Thoracic aorta (tissue), 2 donors: ENCODE results near the gene NT5C1A. TPM values are rescaled to one million over a fixed set of nuclear protein-coding genes. Genes with fewer than 3 reads are reported as not detected.

Experiments used
- ATAC-seq: fragments of 150-250 bp; one replicate; pipeline ENCODE4 v1.8.0; 2017; ENCODE audit warnings: low read depth; ENCODE audit not compliant: insufficient number of reproducible peaks, low FRiP score
- DNase-seq: peaks from one replicate; pipeline ENCODE4 v3.0.0-alpha.2; 2020; ENCODE audit warnings: low spot score
- H3K27ac ChIP-seq, 2 donors: fragments of 200-600 bp; sonication (generic); 1 replicate in 1 of 2; 2 replicates in 1 of 2; pipeline ENCODE4 v1.5.1; 2016; ENCODE audit warnings: mild to moderate bottlenecking in 2 of 2, moderate library complexity in 2 of 2
- H3K27me3 ChIP-seq: fragments of 200-600 bp; sonication (generic); replicated peaks from 2 replicates; pipeline ENCODE4 v1.6.0; 2016; ENCODE audit warnings: mild to moderate bottlenecking; ENCODE audit not compliant: insufficient read depth
- H3K36me3 ChIP-seq: fragments of 200-600 bp; sonication (generic); one replicate; pipeline ENCODE4 v1.5.1; 2016
- H3K4me1 ChIP-seq, 2 donors: fragments of 200-600 bp; sonication (generic); 1 replicate in 1 of 2; 2 replicates in 1 of 2; pipeline versions ENCODE4 v1.5.1 to v1.6.0; 2016; ENCODE audit warnings: low read depth in 2 of 2, mild to moderate bottlenecking in 1 of 2; ENCODE audit not compliant: control insufficient read depth in 1 of 2
- H3K4me3 ChIP-seq: fragments of 200-600 bp; sonication (generic); 2 replicates; pipeline ENCODE4 v1.5.1; 2016; ENCODE audit warnings: mild to moderate bottlenecking
- H3K9me3 ChIP-seq: fragments of 200-600 bp; sonication (generic); 2 replicates; pipeline ENCODE4 v1.5.1; 2016
- total RNA-seq, 2 donors: library from RNA; depleted of rRNA; stranded (reverse); fragments of >200 nt; gene quantifications; one replicate each; pipeline versions ENCODE4 v1.1.0 to v1.2.3, GENCODE V29; 2016
- TF ChIP-seq, protein P1 (sequence below): fragments of 200-600 bp; sonication (generic); IDR thresholded peaks from one replicate; pipeline ENCODE4 v1.5.1; 2019; ENCODE audit warnings: antibody characterized with exemption

Gene NT5C1A
- total RNA-seq, 2 donors from 2014 or later = 2.8 TPM; not detected in 1

DNA sequence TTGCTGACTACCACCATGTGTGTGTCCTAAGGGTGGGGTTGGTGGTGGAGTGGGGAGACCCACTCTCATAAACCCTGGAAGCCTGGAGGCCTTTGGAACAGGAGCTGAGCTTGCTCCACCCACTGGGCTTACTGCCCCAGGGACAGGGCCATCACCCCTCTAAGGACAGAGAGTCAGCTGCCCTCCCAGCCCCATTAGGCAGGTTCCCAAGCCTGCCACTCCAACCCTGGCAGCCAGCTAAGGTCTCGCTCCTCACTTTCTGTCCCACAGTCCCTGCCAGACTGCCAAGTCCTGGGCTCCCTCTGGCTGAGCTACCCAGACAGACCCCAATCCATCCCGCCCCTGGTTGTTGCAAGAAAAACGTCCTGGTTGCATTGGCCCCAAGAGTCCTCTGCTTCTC, 3.8 kb downstream of the NT5C1A start:
- no peak for DNase-seq
- TF ChIP-seq, protein P1, sequence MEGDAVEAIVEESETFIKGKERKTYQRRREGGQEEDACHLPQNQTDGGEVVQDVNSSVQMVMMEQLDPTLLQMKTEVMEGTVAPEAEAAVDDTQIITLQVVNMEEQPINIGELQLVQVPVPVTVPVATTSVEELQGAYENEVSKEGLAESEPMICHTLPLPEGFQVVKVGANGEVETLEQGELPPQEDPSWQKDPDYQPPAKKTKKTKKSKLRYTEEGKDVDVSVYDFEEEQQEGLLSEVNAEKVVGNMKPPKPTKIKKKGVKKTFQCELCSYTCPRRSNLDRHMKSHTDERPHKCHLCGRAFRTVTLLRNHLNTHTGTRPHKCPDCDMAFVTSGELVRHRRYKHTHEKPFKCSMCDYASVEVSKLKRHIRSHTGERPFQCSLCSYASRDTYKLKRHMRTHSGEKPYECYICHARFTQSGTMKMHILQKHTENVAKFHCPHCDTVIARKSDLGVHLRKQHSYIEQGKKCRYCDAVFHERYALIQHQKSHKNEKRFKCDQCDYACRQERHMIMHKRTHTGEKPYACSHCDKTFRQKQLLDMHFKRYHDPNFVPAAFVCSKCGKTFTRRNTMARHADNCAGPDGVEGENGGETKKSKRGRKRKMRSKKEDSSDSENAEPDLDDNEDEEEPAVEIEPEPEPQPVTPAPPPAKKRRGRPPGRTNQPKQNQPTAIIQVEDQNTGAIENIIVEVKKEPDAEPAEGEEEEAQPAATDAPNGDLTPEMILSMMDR = no peak
- H3K27ac ChIP-seq = no peak overlapping the region
- no peaks in the 10 kb centered on the region for H3K27me3 ChIP-seq
- peaks cover 4 to 23% of the 10 kb centered on the region in 2 donors for H3K4me1 ChIP-seq
- H3K9me3 ChIP-seq = no peaks in the 10 kb centered on the region
- ATAC-seq = no peak
- no peak overlapping the region for H3K4me3 ChIP-seq
- H3K36me3 ChIP-seq = no peaks in the 10 kb centered on the region

DNA sequence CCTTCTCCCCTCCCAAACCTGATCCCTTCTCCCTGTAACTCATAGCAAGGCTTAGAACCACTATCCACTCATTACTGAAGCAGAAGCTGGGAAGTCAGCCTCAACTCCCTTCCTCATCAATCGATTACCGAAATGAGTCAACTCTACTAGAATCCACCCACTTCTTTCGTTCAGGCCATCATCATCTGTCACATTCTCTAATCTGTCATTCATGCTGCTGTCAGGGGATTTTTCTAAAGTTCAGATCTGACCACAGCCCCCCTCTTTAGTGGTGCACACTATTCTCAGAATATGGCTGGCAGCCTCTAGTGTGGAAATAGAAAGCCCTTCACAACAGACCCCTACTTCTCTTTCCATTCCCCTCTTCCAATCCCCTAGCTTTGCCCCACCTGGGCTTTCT, 5.1 kb downstream of the NT5C1A start:
- no peak for DNase-seq
- Histone ChIP-seq H3K27me3 (no peaks in the 10 kb centered on the region), H3K4me1 (peaks cover 4 to 14% of the 10 kb centered on the region in 2 donors), H3K9me3 (no peaks in the 10 kb centered on the region), H3K36me3 (no peaks in the 10 kb centered on the region), H3K4me3 (no peak overlapping the region), H3K27ac (no peak overlapping the region)
- ATAC-seq = no peak
- TF ChIP-seq, protein P1 = no peak

DNA sequence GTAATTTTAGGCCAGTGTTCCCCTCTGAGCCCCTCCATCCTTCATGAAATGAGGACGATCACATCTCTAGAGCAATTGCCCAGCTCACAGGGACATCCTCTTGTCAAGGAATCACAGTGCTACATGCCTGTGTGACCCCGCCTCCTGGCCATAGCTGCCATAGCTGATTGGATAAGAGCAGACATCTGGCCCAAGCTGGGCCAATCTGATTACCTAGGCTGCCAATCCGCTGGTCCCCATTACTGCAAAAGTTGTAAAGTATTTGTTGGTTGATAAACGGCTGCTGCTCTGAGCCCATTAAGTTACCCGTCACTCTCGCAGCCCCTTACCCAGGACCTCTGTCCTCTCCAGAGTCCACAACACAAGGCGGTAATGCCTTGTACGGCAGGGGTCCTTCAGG, 8.3 kb downstream of the NT5C1A start:
- TF ChIP-seq, protein P1 = no peak
- no peak overlapping the region for H3K27ac ChIP-seq
- no peaks in the 10 kb centered on the region for H3K36me3 ChIP-seq
- ATAC-seq (no peak), DNase-seq (no peak)
- no peak overlapping the region for H3K4me3 ChIP-seq
- H3K27me3 ChIP-seq = no peaks in the 10 kb centered on the region
- H3K4me1 ChIP-seq = no peaks in the 10 kb centered on the region
- H3K9me3 ChIP-seq = no peaks in the 10 kb centered on the region

DNA sequence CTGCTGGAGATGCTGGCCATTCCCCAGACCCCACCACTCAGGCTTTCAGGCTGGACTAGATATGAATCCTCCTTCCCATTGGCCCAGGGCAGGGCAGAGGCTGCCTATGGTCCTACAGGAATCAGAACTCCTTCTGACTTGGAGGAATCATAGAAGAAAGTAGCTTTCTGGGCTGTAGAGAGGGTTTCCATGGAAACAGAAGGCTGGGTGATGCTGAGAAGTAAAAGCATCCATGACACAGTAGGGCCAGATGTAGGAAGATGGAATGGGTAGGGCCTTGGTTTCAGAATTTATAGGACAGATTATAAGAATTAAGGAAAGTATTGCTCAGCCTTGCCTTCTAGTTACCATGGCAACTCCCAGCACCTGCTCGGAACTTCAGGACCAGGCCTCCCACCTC, 9.0 kb downstream of the NT5C1A start:
- Histone ChIP-seq H3K9me3 (no peaks in the 10 kb centered on the region), H3K36me3 (no peaks in the 10 kb centered on the region), H3K27ac (no peak overlapping the region), H3K4me3 (no peak overlapping the region), H3K27me3 (no peaks in the 10 kb centered on the region), H3K4me1 (no peaks in the 10 kb centered on the region)
- DNase-seq (no peak), ATAC-seq (no peak)
- TF ChIP-seq, protein P1 = no peak

DNA sequence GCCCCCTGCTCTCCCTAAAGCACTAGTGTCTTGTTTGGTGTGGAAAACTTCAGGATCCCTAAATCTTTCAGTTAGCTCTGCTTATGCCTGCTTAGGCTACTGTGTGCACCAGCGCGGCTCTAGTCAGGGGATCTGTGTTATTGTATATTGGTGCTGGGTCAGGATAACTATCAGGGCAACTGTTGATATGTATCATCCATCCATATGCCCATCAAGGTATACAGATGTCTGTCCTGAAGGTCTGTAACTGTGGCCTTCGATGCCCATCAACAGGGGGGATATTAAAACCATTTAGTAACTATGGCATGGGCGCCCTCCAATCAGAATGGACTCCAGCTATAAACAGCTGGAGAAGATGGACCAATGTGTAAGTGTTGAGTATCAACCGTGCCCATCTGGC, 12.4 kb downstream of the NT5C1A start:
- TF ChIP-seq, protein P1 = no peak
- Histone ChIP-seq H3K4me1 (no peaks in the 10 kb centered on the region), H3K9me3 (no peaks in the 10 kb centered on the region), H3K36me3 (no peaks in the 10 kb centered on the region), H3K4me3 (no peak overlapping the region), H3K27me3 (no peaks in the 10 kb centered on the region), H3K27ac (no peak overlapping the region)
- DNase-seq = no peak
- ATAC-seq = no peak
